IPS DF 6.9 (cell line): ENCODE data around the gene RTF2.

Experiments used
- DNase-seq: peaks from one replicate; pipeline ENCODE4 v3.0.0-alpha.2; 2013; ENCODE audit warnings: low read depth, low spot score
- H3K27ac ChIP-seq: one replicate; pipeline ENCODE4 v1.5.1; 2013; ENCODE audit warnings: low read length, control low read depth
- H3K27me3 ChIP-seq: 2 replicates; pipeline ENCODE4 v1.6.1; 2013; ENCODE audit warnings: mild to moderate bottlenecking, low read length; ENCODE audit not compliant: control insufficient read depth, insufficient read depth
- H3K36me3 ChIP-seq: 2 replicates; pipeline ENCODE4 v1.6.1; 2013; ENCODE audit warnings: low read length; ENCODE audit not compliant: control insufficient read depth, insufficient read depth
- H3K4me1 ChIP-seq: 2 replicates; pipeline ENCODE4 v1.6.1; 2013; ENCODE audit warnings: low read length; ENCODE audit not compliant: control insufficient read depth, insufficient read depth
- H3K4me3 ChIP-seq: 2 replicates; pipeline ENCODE4 v1.5.1; 2013; ENCODE audit warnings: mild to moderate bottlenecking, low read length
- H3K9me3 ChIP-seq: 2 replicates; pipeline ENCODE4 v1.6.1; 2013; ENCODE audit warnings: low read length, inconsistent platforms; ENCODE audit not compliant: control insufficient read depth, insufficient read depth
- WGBS: extraction: QIAGEN DNeasy Blood & Tissue Kit; methylation state at CpG from one replicate; pipeline ENCODE4 v1.1.7; 2013; ENCODE audit warnings: mixed read lengths, missing lambda C conversion rate; ENCODE audit not compliant: insufficient read length, insufficient coverage; 5-methylcytosine and 5-hydroxymethylcytosine counted together

Gene RTF2, protein sequence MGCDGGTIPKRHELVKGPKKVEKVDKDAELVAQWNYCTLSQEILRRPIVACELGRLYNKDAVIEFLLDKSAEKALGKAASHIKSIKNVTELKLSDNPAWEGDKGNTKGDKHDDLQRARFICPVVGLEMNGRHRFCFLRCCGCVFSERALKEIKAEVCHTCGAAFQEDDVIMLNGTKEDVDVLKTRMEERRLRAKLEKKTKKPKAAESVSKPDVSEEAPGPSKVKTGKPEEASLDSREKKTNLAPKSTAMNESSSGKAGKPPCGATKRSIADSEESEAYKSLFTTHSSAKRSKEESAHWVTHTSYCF

DNA sequence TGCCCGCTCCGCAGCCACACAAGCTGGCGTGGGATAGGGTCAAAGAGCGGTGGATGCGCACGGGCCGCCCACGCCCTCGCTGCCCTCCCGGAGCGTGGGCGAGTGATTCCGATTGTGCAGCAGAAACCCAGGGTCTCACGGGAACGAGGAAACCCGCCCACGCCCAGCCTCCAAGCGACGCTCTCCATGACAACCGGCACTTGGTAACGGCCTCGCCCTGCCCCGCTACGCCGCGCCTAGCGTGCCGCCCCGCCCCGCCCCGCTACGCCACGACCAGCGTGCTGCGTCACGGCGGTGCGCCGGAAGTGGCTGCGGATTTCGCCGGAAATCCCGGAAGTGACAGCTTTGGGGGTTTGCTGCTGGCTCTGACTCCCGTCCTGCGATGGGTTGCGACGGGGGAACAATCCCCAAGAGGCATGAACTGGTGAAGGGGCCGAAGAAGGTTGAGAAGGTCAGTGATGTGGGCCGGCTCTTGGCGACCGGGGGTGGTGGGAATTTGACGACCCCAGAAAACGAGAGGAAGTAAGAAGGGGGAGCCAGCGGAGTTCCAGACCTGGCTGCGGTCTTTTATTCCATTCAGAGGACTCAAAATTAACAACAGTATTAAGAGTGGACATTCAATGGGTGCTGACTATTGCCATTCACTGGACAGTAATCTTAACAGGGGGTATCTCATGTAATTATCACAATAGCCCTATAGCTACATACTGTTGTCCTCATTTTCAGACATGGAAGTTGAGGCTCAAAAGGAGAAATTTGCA, at the start of gene RTF2:
TSS of gene RTF2 (plus strand) at position 312 of the 761 bp plus-strand sequence. CDS start at position 383, 71 bp downstream.
- Histone ChIP-seq H3K9me3 (no peaks in the 10 kb centered on the region), H3K27ac (no peak within 1 kb of the TSS), H3K4me1 (no peaks in the 10 kb centered on the region), H3K36me3 (0 out of 2 replicates have a peak, but pooled peaks cover 2% of the 10 kb centered on the region), H3K4me3 (peak within 1 kb of the TSS; percentile 71), H3K27me3 (no peaks in the 10 kb centered on the region)
- DNase-seq: peak; percentile 81
- no CpG with 5 or more reads among the region's 55 CpGs for WGBS

DNA sequence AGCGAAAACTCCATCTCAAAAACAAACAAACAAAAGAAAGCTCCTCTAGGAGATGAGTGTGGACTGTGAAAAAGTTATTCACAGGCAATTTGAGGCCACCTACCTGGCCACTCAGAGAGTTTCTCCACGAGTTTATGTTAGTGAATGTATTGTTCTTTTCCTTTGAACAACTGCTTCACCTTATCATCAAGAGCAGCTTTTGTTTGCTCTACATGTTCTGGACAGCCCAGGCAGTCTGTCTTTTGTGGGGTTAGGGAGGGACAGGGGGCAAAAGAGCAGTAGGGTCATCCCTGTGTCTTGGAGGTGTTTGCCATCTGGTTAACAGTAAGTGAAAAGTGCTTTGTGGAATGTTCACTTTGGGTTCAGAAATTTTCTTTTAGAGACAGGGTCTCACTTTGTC, 48.4 kb upstream of the RTF2 start:
- H3K27me3 ChIP-seq: peaks cover 1% of the 10 kb centered on the region; the same call in 1 of the 2 replicates
- no peak overlapping the region for H3K27ac ChIP-seq
- no peaks in the 10 kb centered on the region for H3K36me3 ChIP-seq
- no peaks in the 10 kb centered on the region for H3K9me3 ChIP-seq
- WGBS: no CpG with 5 or more reads among the region's 2 CpGs
- H3K4me3 ChIP-seq: no peak overlapping the region
- no peak for DNase-seq
- peaks cover 2% of the 10 kb centered on the region; the same call in 1 of the 2 replicates for H3K4me1 ChIP-seq

GRCh38 chr20:56420940-56421688, 47.3 kb upstream of the RTF2 start:
- Histone ChIP-seq H3K4me1 (peaks cover 2% of the 10 kb centered on the region; the same call in 1 of the 2 replicates), H3K36me3 (no peaks in the 10 kb centered on the region), H3K9me3 (no peaks in the 10 kb centered on the region), H3K27me3 (peaks cover 1% of the 10 kb centered on the region; the same call in 1 of the 2 replicates), H3K27ac (no peak overlapping the region), H3K4me3 (no peak overlapping the region)
- no peak for DNase-seq
- WGBS: no CpG with 5 or more reads among the region's 11 CpGs

DNA sequence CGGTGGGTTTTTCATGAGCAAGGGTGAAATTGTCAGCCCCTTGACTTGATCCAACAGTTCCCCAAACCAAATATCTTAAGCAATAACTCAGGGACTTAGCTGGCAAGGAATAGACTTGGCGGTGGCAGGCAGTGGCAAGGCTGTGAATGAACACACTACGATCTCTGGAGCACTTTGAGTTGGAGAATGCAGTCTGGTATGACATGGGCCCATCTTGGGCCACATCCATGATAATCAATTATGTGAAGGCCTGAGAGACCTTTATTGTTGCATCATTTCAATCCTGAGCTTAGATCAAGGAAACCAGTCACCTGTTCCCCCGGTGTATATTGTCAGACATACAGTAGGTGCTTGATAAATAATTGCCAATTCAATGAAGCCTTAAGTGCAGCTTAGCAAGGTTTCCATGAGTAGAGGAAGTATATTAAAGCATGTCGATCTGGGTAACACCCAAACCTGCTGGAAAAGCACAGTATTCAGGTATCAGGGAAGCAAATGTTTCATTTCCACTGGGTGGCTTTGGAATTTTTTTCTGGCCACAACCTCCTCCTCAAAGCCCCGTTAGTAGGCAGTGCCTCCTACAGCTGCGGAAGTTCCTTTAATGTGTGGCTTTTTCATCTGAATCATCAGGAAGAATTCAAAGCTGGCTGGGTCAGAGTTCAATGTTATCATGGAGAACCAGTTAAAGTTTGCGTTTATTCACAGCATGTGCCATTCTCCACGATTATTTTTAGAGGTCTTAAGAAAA, 46.2 kb upstream of the RTF2 start:
- WGBS: no CpG with 5 or more reads among the region's 9 CpGs
- Histone ChIP-seq H3K27me3 (peaks cover 1% of the 10 kb centered on the region; the same call in 1 of the 2 replicates), H3K27ac (no peak overlapping the region), H3K4me1 (peaks cover 2% of the 10 kb centered on the region; the same call in 1 of the 2 replicates), H3K36me3 (no peaks in the 10 kb centered on the region), H3K9me3 (no peaks in the 10 kb centered on the region), H3K4me3 (no peak overlapping the region)
- no peak for DNase-seq

DNA sequence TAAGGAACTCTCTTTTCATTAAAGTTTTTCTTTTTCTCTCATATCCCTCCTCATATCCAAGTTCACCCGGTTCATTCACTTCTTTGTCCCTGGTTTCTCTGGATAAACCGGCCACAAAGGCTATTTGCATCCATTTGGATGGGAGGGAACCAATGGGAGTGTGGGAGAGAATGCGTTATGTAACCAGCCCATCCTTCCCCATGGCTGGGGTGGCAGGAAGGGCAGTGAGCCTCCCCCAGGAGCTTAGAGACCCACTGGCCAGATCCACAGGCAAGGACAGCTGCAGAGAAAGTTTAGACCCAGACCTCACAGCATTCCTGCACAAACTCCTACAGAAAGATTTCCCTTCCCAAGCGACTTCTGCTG, 45.6 kb upstream of the RTF2 start:
- Histone ChIP-seq H3K4me1 (peaks cover 2% of the 10 kb centered on the region; the same call in 1 of the 2 replicates), H3K27ac (no peak overlapping the region), H3K9me3 (no peaks in the 10 kb centered on the region), H3K27me3 (peaks cover 1% of the 10 kb centered on the region; the same call in 1 of the 2 replicates), H3K4me3 (no peak overlapping the region), H3K36me3 (no peaks in the 10 kb centered on the region)
- no CpG with 5 or more reads among the region's 4 CpGs for WGBS
- no peak for DNase-seq

DNA sequence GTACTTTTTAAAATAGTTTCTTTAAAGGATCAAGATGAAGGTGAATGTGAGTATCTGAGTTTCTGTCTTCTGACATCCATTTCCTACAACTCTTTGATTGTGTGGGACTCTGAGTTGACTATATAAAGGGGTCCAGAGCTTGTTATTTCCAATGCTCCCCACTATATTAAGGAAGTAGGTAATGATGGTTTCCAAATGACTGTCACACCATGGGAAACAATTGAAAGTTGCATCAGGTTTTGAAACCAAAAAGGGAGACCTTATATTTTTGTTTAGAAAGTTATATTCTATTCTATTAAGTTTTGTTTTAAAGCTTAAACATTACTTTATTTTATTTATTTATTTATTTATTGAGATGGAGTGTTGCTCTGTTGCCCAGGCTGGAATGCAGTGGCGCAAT, 45.2 kb upstream of the RTF2 start:
- no CpG with 5 or more reads among the region's 1 CpG for WGBS
- no peaks in the 10 kb centered on the region for H3K36me3 ChIP-seq

GRCh38 chr20:56423886-56424285, 44.5 kb upstream of the RTF2 start:
- H3K4me1 ChIP-seq: peaks cover 2% of the 10 kb centered on the region; the same call in 1 of the 2 replicates
- no peak for DNase-seq
- no peak overlapping the region for H3K4me3 ChIP-seq
- H3K27me3 ChIP-seq: peaks cover 1% of the 10 kb centered on the region; the same call in 1 of the 2 replicates
- no peaks in the 10 kb centered on the region for H3K36me3 ChIP-seq
- WGBS: no CpG with 5 or more reads among the region's 1 CpG
- no peak overlapping the region for H3K27ac ChIP-seq
- H3K9me3 ChIP-seq: no peaks in the 10 kb centered on the region

More for the DNA sequence above, 45.2 kb upstream of the RTF2 start:
- Histone ChIP-seq H3K9me3 (no peaks in the 10 kb centered on the region), H3K27ac (no peak overlapping the region), H3K4me3 (no peak overlapping the region), H3K27me3 (peaks cover 1% of the 10 kb centered on the region; the same call in 1 of the 2 replicates), H3K4me1 (peaks cover 2% of the 10 kb centered on the region; the same call in 1 of the 2 replicates)
- no peak for DNase-seq

DNA sequence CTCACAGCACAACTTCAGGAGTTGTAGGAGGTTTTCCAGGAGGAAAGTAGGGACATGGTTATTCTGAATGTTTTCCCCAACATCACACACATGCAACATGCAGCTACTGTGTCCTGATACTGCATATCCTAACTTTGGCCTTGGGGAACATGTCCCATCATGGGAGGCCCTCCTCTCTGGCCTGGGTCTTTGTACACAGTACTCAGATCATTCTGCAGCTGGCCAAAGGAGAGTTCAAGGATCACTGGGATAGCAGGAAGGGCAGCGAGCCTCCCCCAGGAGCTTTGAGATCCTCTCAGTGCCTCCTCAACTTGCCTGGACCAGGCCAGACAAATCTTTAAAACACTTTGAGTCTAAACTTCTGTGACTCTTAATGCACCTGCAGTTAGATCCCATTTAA, 43.5 kb upstream of the RTF2 start:
- DNase-seq: no peak
- peaks cover 2% of the 10 kb centered on the region; the same call in 1 of the 2 replicates for H3K4me1 ChIP-seq
- H3K36me3 ChIP-seq: no peaks in the 10 kb centered on the region
- no peak overlapping the region for H3K27ac ChIP-seq
- no peak overlapping the region for H3K4me3 ChIP-seq
- H3K27me3 ChIP-seq: peaks cover 1% of the 10 kb centered on the region; the same call in 1 of the 2 replicates
- WGBS: no CpG with 5 or more reads among the region's 1 CpG
- no peaks in the 10 kb centered on the region for H3K9me3 ChIP-seq

GRCh38 chr20:56426026-56426425, 42.4 kb upstream of the RTF2 start:
- no peak overlapping the region for H3K27ac ChIP-seq
- no peak for DNase-seq
- no CpG with 5 or more reads among the region's 9 CpGs for WGBS
- H3K27me3 ChIP-seq: peaks cover 1% of the 10 kb centered on the region; the same call in 1 of the 2 replicates
- peaks cover 2% of the 10 kb centered on the region; the same call in 1 of the 2 replicates for H3K4me1 ChIP-seq
- no peaks in the 10 kb centered on the region for H3K9me3 ChIP-seq
- H3K4me3 ChIP-seq: no peak overlapping the region
- H3K36me3 ChIP-seq: no peaks in the 10 kb centered on the region
